NCI-H1105 treated with DMSO at 0.1 percent for 48 hours (cell line): ENCODE measurements around the gene YAP1.

Experiments
- DNase-seq: peaks from one replicate; lab custom pipeline; 2025; lab: John Stamatoyannopoulos, UW

YAP1 gene

DNA sequence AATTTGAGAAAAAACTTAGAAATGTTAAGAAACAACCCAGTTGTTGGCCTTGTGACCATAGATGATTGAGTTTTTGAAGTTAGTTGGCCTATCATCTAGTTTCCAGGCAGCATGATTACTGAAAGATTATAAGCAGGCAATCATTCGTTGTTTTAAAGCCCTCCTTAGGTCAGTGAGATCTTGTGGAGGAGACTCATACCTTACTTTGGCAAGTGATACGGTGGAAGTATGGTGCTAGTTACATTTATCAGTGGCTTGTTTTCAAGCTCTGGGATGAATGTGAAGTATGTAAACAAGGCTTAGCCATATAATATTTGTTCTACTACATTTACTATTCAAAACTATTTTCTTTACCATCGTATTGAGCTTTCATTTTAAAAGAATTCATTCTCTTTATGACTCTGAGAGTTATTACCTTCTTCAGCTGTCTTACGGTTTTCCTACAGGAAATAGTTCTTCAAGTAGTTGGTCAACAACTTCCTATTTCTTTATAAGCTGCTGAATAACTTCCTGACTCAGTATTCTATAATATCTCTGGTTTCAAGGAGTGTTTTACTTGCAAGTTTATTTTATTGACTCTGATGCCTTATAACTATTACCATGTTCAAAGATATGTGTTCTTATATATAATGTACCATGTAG lies 7.3 kb downstream of the YAP1 start:
- DNase-seq = no peak

DNA sequence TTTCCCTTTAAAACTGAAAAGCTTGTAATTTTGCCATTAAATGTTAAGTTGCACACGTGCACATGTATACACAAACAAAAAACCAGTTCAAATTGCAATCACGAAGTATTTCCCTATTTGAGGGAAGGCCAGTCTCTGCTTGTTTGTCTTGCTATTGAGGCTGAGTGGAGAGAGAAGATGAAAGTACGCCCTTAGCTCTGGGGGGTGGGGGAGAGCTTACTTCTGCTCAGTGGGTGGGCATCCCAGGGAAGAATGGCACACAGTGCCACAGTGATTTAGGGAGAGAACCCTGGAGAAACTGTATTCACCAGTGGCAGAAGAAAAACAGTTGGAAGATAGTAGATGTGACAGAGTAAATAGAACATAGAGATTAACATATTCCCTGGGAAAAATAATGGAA lies 8.7 kb downstream of the YAP1 start:
- no peak for DNase-seq

DNA sequence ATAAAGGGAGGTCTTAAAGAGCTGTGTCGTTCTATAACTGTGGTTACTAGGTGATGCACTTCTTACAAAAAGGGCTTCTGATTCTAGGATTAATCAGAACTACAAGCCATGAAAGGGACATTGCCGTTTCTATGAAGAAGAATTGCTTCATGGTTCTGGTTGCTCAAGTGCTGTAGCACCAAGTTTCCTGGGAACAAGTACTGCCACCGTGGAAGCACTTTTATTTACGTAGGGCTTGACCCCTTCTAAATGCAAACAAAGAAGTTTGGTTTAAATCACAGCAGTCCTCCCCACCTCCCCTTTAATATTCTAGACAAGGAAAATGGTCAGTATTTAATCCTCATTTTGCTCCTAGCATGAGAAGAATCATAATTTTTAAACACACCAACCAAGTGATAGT lies 9.8 kb downstream of the YAP1 start:
- DNase-seq = no peak

DNA sequence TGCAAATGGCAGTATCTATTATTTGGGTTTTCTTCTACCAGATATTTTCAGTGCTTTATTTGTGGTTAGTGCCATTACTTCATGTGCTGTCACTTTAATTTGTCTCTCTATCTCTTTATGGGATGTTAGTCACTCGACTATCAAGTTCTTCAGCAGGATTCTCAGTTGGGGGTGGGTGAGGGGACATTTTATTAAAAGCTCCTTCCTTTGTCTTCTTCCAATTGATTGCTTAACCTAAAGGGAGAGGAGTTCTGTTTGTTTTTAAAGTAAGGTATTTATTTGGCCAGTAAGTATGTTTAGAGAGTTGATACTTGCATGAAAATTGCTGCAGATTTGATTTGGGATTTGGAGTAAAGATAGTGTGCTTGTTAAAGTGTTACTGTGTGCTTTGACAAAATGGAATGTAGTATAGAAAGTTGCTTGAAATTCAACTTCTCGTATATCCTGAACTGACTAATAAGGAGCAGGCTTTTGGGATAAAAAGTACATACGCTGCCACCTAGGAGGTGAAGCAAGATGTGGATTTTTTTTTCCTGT lies 10.3 kb downstream of the YAP1 start:
- no peak for DNase-seq

DNA sequence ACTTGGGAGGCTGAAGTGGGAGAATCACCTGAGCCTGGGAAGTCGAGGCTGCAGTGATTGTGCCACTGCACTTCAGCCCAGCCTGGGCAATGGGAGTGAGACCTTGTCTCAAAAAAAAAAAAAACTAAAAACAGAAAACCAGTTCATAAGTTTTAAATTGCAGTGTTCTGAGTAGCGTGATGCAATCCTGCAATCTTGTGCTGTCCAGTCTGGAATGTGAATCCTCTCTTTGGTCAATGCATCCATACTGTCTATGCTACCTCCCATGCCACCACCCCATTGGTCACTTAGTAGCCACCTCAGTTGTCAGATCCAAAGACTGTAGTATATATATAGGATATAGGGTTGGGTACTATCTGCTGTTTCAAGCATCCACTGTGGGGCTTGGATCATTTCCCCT lies 11.1 kb downstream of the YAP1 start:
- DNase-seq = no peak

DNA sequence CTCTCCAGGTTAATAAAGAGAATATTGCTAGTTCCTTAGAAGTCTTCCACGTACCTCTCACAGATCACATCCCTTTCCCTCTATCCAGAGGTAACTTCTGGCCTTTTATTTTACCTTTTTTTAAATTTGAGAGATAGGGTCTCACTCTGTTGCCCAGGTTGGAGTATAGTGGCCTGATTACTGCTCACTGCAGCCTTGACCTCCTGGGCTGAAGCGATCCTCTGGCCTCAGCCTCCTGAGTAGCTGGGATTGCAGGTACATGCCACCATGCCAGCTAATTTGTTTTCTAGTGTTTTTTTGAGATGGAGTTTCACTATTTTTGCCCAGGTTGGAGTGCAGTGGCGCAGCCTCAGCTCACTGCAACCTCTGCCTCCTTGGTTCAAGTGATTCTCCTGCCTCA lies 24.4 kb downstream of the YAP1 start:
- no peak for DNase-seq

DNA sequence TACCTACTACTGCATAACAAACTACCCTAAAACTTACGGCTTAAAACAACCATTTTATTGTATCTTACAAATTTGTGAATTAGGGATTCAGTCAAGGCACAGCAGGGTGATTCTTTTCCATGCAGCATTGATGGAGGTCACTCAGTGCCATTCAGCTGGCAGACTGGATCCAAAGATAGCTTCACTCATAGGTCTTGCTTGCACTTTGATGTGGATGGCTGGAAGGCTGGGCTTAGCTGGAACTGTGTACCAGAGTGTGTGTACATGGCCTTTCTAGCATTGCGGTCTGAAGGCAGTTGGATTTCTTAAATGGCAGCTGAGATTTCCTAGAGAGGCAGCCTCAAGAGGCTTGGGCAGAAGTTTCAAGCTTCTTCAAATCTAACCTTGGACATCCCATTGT lies 25.0 kb downstream of the YAP1 start:
- DNase-seq = no peak

DNA sequence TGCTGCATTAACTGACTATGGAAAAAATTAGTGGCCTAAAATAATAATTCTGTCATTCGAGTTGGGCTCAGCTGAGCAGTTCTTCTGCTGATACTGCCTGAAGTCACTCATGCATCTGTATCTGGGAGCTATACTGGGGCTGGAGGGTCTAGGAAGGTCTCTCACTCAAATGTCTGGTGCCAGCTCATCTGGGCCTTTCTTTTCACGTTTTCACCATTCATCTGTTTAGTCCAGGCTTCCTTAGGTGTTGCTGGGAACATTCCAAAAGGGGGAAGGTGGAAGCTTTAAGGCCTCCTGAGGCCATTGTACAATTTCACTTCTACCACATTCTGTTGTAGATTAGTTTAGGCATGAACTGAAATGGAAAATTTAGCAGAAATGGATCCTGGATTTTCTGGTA lies 28.0 kb downstream of the YAP1 start:
- no peak for DNase-seq

DNA sequence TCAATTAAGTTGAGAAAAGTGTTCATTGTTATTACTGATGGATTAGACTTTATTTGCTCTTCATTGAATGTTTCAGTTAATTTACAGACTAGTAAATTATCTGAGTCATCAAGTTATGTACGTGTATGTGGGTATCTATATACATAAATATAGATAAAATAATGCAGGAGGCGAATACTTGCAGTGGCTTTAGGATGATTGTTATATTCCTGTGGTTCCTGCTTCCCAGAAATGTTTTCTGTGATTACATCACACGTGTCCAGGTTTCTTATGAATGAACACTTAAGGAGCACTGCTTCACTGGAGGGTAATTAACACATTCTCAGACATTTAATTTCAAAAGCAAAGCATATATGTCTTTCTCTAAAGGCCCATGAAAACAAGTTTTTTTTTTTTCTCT lies 28.4 kb downstream of the YAP1 start:
- DNase-seq = no peak

DNA sequence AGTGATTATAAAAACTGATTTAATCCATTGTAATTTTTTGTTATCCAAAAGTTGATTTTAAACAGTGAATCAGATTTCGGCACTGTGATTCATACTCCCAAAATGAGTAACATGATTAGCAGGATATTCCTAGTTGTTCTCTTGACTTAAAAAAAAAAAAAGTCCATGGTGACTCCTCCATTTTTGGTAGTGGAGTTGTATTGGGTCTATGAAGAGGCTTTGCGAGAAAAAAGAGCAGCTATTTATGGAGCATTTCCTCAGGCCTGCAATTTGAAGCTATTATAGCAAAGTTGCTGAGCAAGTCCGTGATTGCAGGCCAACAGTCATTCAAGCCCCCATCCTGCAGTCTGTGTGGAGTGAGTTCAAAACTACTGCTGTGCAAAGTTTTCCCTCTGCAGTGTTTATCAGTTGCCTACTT lies 28.8 kb downstream of the YAP1 start:
- DNase-seq = no peak

DNA sequence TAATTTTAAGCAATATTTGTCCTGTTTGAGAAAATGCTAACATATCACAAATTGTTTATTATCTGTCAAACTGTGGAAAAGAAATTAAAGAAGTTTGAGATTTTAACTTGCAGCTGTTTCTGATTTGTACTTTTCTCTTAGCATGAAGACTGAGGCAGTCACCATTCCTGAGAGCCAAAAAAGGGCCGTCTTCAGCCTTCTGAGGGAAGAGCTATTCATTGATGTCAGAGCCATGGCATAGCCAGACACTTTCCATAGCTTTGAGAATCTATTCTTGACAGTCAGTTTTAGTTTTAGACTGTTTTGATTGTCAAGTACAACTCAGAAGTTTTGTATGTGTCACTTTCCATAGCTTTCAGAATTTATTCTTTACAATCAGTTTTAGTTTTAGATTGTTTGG lies 32.1 kb downstream of the YAP1 start:
- no peak for DNase-seq

DNA sequence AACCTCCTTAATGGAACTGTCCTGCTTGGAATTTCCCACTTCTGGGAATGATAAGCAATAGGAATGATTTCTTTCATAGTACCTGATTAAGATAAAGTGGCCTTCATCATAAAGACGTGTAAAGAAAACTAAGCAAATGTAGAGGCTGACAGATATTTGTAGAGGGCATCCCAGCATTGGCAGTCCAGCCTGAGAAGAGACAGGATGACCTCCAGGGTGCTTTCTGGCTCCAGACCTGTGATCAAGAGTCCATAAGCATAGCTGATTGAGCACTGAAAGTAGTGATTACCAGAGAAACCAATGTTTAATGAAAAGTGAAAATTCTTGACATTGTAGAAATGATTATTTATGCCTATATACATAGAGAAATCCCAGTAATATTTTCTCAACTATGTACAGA lies 33.6 kb downstream of the YAP1 start:
- no peak for DNase-seq

DNA sequence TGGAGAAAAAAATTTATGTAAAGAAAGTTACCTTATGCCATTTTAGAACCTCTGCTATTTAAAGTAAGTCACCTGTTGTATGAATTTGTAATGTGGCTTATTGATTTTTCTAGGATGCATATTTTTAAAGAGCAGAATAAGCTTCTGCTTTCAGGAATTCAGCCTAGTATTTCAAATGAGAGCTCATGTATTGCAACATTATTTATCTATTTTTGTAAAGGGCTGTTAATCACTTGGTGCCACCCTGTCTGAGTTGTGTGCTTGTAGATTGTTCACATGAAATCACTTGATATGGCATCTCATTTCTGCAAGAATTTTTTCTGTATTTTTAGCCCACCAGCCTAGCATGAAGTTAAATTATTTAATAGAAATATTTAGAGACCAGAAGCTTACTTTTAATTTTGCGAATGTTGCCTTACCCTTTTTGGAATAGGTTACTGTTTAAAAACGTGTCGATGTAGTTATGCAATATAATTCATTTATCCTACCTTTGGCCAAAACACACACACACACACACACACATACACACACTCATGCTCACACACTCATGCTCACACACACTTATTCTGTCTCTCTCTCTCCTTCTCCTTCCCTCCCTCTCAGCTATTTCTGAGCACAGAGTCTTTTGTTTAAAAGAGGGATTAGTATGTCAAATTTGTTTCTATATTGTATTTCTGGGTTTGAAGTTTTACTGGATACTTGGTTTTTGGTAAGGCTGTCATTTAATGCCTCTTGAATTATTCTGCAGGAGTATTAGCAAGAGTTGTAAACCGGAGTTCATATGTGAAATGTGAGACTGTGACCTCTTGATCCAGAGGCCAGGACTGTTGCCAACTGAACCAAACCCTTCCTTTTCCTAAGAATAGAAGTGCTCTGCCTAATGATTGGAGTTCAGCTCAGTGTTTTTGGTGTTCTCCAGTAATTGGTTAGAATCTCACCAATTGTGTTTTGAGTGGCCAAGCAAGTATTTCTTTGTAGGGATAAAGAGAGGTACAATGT lies 34.4 kb downstream of the YAP1 start:
- DNase-seq = peak; percentile 14

DNA sequence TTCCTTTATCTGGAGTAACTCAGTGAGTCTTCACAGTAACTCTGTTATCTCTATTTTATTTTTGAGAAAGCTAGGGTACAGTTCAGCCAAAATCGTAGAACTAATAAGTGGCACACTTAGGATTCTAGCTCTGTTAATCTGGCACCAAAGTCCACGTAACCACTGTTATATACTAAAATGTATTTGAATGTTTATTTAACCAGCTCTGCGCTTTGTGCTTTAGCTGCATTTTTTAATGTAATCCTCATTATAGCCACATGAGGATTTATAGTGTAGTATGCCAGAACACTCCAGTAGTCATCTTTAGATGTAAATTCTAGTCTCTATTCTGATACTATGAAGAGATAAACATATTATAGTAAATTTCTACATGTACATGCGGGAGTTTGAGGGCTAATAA lies 36.8 kb downstream of the YAP1 start:
- no peak for DNase-seq

DNA sequence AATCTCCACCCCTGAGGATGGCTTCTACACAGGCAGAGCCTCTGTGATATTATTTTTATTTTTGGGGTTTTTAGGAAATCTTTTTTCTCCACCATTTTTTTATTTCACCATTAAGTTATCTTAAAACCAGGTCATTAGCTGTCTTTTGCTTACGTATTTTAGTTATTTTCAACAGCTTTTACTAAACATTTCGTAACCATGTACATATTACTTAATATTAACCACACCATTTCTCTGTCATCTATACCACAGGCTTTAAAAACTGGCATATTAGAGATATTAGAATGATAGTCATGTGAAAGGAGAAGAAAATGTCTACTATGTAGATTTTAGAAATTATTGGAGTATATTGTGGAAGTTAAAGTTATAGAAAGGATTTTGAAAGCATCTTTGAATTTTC lies 37.4 kb downstream of the YAP1 start:
- no peak for DNase-seq

DNA sequence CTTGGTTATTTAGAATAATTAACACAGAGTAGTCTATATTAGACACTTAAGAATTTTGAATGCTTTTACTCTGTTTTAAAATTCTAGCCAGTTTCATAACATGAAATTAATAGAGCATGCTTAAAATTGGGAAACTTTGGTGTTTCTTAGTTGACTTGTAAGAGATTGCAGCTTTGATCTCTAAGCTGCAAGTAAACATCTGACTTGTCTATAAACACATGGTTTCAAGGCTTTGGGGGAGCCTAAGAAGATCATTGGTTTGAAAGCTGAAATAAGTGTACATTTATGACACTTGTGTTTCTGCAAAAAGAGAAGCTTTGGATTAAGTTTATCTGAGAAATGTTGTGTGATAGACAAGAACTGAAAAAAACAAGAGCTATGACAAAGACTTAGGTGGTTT lies 37.8 kb downstream of the YAP1 start:
- DNase-seq = no peak

DNA sequence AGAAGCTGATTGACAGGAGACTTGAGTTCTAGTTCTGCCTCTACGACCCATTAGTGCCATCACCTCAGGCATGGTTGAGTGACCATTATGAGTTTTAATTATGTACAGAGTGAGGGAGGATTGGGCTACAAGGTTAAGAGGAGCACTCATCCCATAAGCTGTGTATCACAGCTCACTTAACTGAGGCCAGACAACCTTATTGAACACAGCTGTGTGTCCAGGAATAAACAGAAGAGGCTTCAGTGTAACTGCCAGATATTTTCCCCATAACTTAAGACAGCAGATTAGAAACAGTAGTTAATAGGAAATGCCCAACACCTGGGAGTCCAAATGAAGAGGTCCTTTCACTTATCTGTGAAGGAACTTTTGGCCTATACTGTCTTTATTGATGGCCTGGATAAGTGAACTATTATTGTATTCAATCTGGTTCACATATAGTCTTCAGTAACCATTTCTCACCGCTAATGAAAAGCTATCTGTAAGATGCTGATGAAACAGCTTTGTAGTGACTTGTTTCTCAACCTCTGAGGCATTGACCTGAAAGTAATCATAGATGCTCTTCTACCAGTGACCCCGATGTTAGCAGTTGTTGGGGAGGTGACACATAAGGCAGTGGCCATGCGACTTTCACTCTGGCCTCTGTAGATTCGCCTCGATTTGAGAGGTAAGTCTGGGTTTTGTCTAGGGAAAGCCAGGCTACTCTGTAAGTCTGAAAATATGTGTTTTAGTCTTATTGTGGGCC lies 41.7 kb downstream of the YAP1 start:
- DNase-seq = no peak

DNA sequence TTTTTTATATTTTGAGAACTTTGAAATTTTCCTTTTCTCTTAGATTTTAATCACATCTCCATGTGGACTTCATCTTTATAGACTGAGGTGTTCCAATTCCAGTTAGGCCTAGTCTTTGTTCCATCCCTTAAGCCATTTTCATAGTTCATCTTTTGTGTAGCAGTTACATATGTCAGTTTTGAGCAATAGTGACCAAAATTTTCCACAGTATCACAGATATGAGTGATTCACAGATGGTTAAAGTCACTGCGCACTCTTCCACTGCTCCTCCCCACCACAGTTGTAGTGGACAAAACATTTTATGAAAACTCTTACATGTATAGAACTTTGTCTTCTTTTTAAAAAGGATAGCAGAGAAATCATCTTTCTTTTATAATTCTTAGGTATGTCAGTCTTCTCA lies 42.8 kb downstream of the YAP1 start:
- no peak for DNase-seq

DNA sequence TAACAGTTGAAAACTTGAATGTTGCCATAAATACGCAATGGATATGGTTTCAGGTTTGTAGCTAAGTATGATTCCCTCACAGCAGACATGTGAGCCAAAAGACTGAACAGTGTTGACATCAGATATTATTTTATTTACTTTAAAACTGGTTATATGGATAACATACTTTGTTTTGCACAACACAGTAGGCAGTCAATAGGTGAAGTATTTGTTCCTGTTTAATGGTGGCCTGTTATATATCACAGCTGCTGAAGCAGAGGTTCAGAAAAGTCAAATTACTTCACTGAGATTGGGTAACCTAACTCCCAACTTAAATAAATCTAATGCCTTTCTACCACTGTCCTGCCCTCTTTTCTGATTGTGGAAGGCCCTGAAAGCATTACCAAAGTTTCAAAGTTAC lies 44.6 kb downstream of the YAP1 start:
- no peak for DNase-seq

DNA sequence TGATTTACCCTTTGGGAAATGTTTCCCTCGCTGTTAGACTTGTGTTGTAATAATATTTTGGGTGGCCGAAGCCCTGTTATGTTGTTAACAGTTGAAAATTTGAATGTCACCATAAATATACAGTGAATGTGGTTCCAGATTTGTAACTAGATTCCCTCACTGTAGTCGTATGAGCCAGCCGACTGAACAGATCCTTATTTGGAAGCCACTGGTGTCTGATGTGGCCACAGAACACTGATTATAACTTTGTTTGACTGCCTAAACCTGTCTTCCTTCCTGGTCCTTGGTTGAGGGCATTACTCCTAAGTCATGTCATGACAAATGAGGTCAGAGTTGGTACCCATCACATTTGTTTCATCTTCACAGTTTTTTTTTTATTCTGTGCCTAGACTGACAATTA lies 45.4 kb downstream of the YAP1 start:
- no peak for DNase-seq

DNA sequence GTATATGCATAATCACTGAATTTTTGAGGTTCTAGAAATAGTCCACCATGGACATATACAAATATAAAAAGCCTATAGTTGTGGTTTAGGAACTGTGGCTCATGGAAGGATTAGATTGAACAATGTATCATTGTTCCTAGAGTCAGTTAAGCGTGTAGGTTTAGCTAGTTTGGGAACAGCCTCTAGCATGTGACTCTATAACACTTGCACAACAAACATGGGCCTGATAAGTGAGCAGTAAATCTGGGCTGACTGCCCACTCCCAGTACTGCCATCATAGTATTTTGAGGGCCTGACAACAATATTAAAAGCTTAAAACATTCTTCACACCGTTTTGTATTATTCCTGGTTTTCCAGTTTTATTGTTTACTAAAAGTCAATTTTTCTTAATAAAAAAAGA lies 47.0 kb downstream of the YAP1 start:
- DNase-seq = no peak

DNA sequence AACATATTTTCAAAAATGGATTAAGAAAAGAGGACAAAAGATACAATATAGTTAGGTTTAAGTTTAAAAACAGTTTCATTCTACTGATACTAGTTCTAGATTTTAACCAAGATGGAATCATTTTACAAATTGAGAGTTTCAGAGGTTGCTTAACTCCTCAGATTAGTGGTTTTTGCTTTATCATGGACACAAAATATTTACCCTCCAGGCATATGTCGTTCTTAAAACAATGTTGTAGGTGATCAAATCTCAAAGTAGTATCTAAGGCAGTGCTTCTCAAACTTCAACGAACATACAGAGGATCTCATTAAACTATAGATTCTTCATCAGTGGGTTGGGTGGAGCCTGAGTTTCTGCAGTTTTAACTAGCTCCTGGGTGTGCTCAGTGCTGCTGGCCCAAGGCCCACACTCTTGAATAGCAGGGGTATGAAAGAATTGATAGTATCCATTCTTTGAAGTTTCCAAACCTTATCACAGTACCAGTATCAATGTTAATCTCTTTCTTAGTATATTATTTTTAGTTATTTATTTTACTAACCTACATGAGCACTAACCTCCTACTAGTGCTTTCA lies 48.0 kb downstream of the YAP1 start:
- no peak for DNase-seq
